Ovary (tissue), 3 donors: ENCODE data around the gene SPHK1.
A peak's percentile ranks its signal among the peaks of the same experiment; 100 is the strongest.

ENCODE experiments used
- CTCF ChIP-seq, 3 donors: fragments of 450-650 bp in 2 of 3; fragments of 200-600 bp in 1 of 3; IDR thresholded peaks; one replicate each; pipeline versions ENCODE4 v1.5.1 to v1.8.0; 2016 to 2022; ENCODE audit warnings: antibody characterized with exemption in 3 of 3, mild to moderate bottlenecking in 1 of 3
- EP300 ChIP-seq: sonication (generic); formaldehyde crosslinking; IDR thresholded peaks from one replicate; pipeline ENCODE4 v1.6.1; 2017; ENCODE audit warnings: antibody characterized with exemption
- POLR2A ChIP-seq: fragments of 450-650 bp; IDR thresholded peaks from one replicate; pipeline ENCODE4 v1.6.1; 2017; ENCODE audit warnings: antibody characterized with exemption, mild to moderate bottlenecking, moderate library complexity
- donor health status: DM: no; HTN: no; CAD: no.

GRCh38 chr17:76353599-76354316 lies 30.7 kb upstream of the SPHK1 start, which contains the start of gene PRPSAP1:
- TF ChIP-seq CTCF (IDR thresholded peaks at IDR 0.05) (peak; percentile 49 to 75 (median 60)), POLR2A (peak; percentile 65), EP300 (no peak)
